Endothelial cell of umbilical vein (primary cell): ENCODE data around the gene CCPG1. TPM values are rescaled to one million over a fixed set of nuclear protein-coding genes. Genes with fewer than 3 reads are reported as not detected.

ENCODE experiments used
- BruUV-seq: library from RNA; stranded (reverse); fragments of 400-500 nt; replicated peaks from 2 replicates; lab custom pipeline; 2021; lab: Mats Ljungman, UMichigan
- CTCF ChIA-PET: fragments of 300-600, 350-600 bp; sonication (Branson Sonifier 250); formaldehyde crosslinking; loops from one replicate; lab custom pipeline; 2021; ENCODE audit warnings: antibody characterized with exemption, inconsistent platforms; lab: Charles Lee
- POLR2A ChIA-PET: fragments of 300-600, 350-600 bp; sonication (Branson Sonifier 250); formaldehyde crosslinking; loops from one replicate; lab custom pipeline; 2021; ENCODE audit warnings: antibody characterized with exemption, inconsistent platforms; lab: Charles Lee
- DNase-seq: peaks from one replicate; pipeline ENCODE4 v3.0.0-alpha.2; 2011; ENCODE audit warnings: low read depth, low spot score
- FAIRE-seq: peaks from 2 replicates; lab custom pipeline; 2011; peaks lifted over from hg19 to GRCh38; lab: Jason Lieb, UNC
- H2AFZ ChIP-seq: 2 replicates; pipeline ENCODE4 v1.6.0; 2012; ENCODE audit warnings: low read depth, low read length, control low read depth, inconsistent platforms
- H3K27ac ChIP-seq: 2 replicates; pipeline ENCODE4 v1.5.1; 2011; ENCODE audit warnings: low read depth, mild to moderate bottlenecking, control low read depth, low read length, moderate library complexity; ENCODE audit not compliant: insufficient read depth
- H3K27me3 ChIP-seq, 2 experiments: 2 replicates each; pipeline versions ENCODE4 v1.6.0 to v1.6.1; 2011; ENCODE audit warnings: low read length in 2 of 2, mixed read lengths in 1 of 2; ENCODE audit not compliant: control insufficient read depth in 2 of 2, insufficient read depth in 2 of 2
- H3K36me3 ChIP-seq, 2 experiments: 2 replicates in 1 of 2; 3 replicates in 1 of 2; pipeline ENCODE4 v1.5.1; 2011; ENCODE audit warnings: low read length in 2 of 2, mild to moderate bottlenecking in 1 of 2, moderate library complexity in 1 of 2; ENCODE audit not compliant: control insufficient read depth in 2 of 2, insufficient read depth in 2 of 2; ENCODE audit errors: extremely low read depth in 1 of 2
- H3K4me1 ChIP-seq: 3 replicates; pipeline ENCODE4 v1.5.1; 2011; ENCODE audit warnings: mild to moderate bottlenecking, low read length; ENCODE audit not compliant: control insufficient read depth, insufficient read depth; ENCODE audit errors: extremely low read depth
- H3K4me2 ChIP-seq: 2 replicates; pipeline ENCODE4 v1.6.1; 2011; ENCODE audit warnings: low read length, control low read depth, mixed read lengths; ENCODE audit not compliant: insufficient read depth
- H3K4me3 ChIP-seq, 3 experiments: fragments of 200-600 bp in 1 of 3; sonication (generic), shearing (Covaris generic) in 1 of 3; replicated peaks in 1 of 3; 2 replicates each; pipeline ENCODE4 v1.5.1; 2011 to 2016; ENCODE audit warnings: control low read depth in 3 of 3, low read length in 3 of 3, mild to moderate bottlenecking in 2 of 3, inconsistent platforms in 1 of 3, low read depth in 1 of 3, moderate library complexity in 1 of 3; ENCODE audit not compliant: insufficient read depth in 1 of 3
- H3K79me2 ChIP-seq: 2 replicates; pipeline ENCODE4 v1.6.0; 2012; ENCODE audit warnings: low read length, inconsistent platforms; ENCODE audit not compliant: control insufficient read depth, insufficient read depth
- H3K9ac ChIP-seq: replicated peaks from 2 replicates; pipeline ENCODE3; 2011; ENCODE audit warnings: low read length, control low read depth; ENCODE audit not compliant: insufficient read depth; ENCODE audit errors: extremely low read depth
- H3K9me1 ChIP-seq: replicated peaks from 3 replicates; pipeline ENCODE4 v1.6.0; 2011; ENCODE audit warnings: mild to moderate bottlenecking, low read length; ENCODE audit not compliant: control insufficient read depth, insufficient read depth; ENCODE audit errors: extremely low read depth
- H3K9me3 ChIP-seq: replicated peaks from 2 replicates; pipeline ENCODE4 v1.5.1; 2012; ENCODE audit warnings: low read length, inconsistent platforms; ENCODE audit not compliant: control insufficient read depth, insufficient read depth
- H4K20me1 ChIP-seq: replicated peaks from 2 replicates; pipeline ENCODE3; 2011; ENCODE audit warnings: mild to moderate bottlenecking, low read length; ENCODE audit not compliant: control insufficient read depth, insufficient read depth; ENCODE audit errors: extremely low read depth
- EZH2 ChIP-seq: IDR thresholded peaks from 2 replicates; pipeline ENCODE4 v1.6.1; 2012; ENCODE audit warnings: borderline replicate concordance, low read depth, mild to moderate bottlenecking, moderate library complexity, low read length, inconsistent platforms; ENCODE audit not compliant: severe bottlenecking
- FOS ChIP-seq: IDR thresholded peaks from 2 replicates; pipeline ENCODE4 v1.6.1; 2011; ENCODE audit warnings: mild to moderate bottlenecking, low read length, moderate library complexity, borderline replicate concordance; ENCODE audit not compliant: insufficient read depth
- GATA2 ChIP-seq: IDR thresholded peaks from 2 replicates; pipeline ENCODE4 v1.7.0; 2011; ENCODE audit warnings: low read depth, mild to moderate bottlenecking, moderate library complexity, mixed read lengths, low read length; ENCODE audit not compliant: insufficient read length, insufficient read depth
- JUN ChIP-seq: IDR thresholded peaks from 2 replicates; pipeline ENCODE4 v1.6.1; 2011; ENCODE audit warnings: borderline replicate concordance, low read depth; ENCODE audit not compliant: insufficient read length, insufficient read depth
- MYC ChIP-seq: IDR thresholded peaks from one replicate; pipeline ENCODE4 v1.6.1; 2011; ENCODE audit warnings: mild to moderate bottlenecking, low read depth, low read length
- POLR2A ChIP-seq: IDR thresholded peaks from 2 replicates; pipeline ENCODE4 v1.6.1; 2012; ENCODE audit warnings: low read depth, mild to moderate bottlenecking, control low read depth, low read length
- POLR2AphosphoS5 ChIP-seq: IDR thresholded peaks from 2 replicates; pipeline ENCODE4 v1.6.1; 2012; ENCODE audit warnings: low read depth, mild to moderate bottlenecking, control low read depth, low read length, moderate library complexity; ENCODE audit not compliant: insufficient read depth
- dilution Hi-C: fragments of 300-500 bp; cut with MboI; formaldehyde crosslinking; loops from one replicate; pipeline ENCODE4 v1.15.0; 2019; ENCODE audit warnings: low sequenced_read_pairs; ENCODE audit not compliant: extremely low pct_ligation_motif_present
- intact Hi-C: fragments of 100-400 bp; cut with micrococcal nuclease; formaldehyde crosslinking; loops from one replicate; pipeline ENCODE4 v1.10.0; 2022
- polyA plus RNA-seq, 4 experiments: library from polyadenylated mRNA; depleted of rRNA in 3 of 4; stranded (reverse) in 3 of 4; unstranded in 1 of 4; fragments of >200 nt; gene quantifications; 2 replicates each; pipeline versions ENCODE4 v1.2.1 to v1.2.3, GENCODE V29; 2011 to 2012; ENCODE audit warnings: missing spikeins in 1 of 4
- total RNA-seq: library from RNA; stranded (reverse); gene quantifications from 2 replicates; pipeline ENCODE4 v1.2.3, GENCODE V29; 2021
- TF ChIP-seq, protein P1 (sequence below): IDR thresholded peaks from 2 replicates; pipeline ENCODE4 v1.6.1; 2011; ENCODE audit not compliant: insufficient read depth, insufficient read length
- TF ChIP-seq, protein P2 (sequence below), 2 donors: IDR thresholded peaks; 1 replicate in 1 of 2; 2 replicates in 1 of 2; pipeline ENCODE4 v1.5.1; 2011; ENCODE audit warnings: low read length in 2 of 2, mild to moderate bottlenecking in 2 of 2, moderate library complexity in 2 of 2, control low read depth in 1 of 2, inconsistent platforms in 1 of 2, low read depth in 1 of 2; ENCODE audit not compliant: insufficient read depth in 1 of 2; ENCODE audit errors: extremely low read depth in 1 of 2

CCPG1 gene
- total and polyA plus RNA-seq, 2 donors (not counting 3 experiments of a cell fraction or from before 2014, with no cell fraction given) = 19.1 to 58.5 TPM

DNA sequence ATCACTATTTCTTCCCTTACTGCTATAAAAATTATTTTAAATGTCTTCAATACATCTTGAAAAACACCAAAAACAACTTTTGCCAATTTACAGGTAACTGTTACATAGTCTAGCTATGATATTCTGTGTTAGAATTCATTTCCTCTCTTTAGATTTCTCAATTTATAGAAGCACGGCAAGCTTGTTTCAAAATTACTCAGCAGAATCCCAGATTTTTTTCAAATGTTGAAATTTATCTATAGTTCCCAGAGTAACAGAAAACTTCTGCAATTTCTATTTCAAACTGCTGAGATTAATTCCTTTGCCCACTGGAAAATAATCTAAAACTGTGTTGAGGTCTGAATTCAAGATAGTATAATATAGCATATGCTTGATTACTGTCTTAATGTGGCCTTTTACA, 41.2 kb downstream of the CCPG1 start:
- intact Hi-C loops = no loop called here
- Histone ChIP-seq H3K9me3 (no peaks in the 10 kb centered on the region), H3K36me3 (peaks cover 2 to 4% of the 10 kb centered on the region in 2 experiments), H3K79me2 (no peaks in the 10 kb centered on the region), H2AFZ (no peak overlapping the region), H3K9ac (no peak overlapping the region), H3K4me2 (no peak overlapping the region), H3K9me1 (no peaks in the 10 kb centered on the region), H4K20me1 (no peaks in the 10 kb centered on the region), H3K4me3 (no peak overlapping the region), H3K27me3 (no peaks in the 10 kb centered on the region), H3K4me1 (no peaks in the 10 kb centered on the region), H3K27ac (no peak overlapping the region)
- FAIRE-seq = no peak
- BruUV-seq = no TSS peak
- dilution Hi-C loops = no loop called here
- ChIA-PET CTCF (interaction anchor here (1.3 kb wide), 1 partner anchor 73 kb away, joined by 9 read pairs; no protein-coding TSS in a partner anchor), POLR2A (no interaction called here)
- no peak for DNase-seq
- no peak for TF ChIP-seq JUN
- TF ChIP-seq, protein P1, sequence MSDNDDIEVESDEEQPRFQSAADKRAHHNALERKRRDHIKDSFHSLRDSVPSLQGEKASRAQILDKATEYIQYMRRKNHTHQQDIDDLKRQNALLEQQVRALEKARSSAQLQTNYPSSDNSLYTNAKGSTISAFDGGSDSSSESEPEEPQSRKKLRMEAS = no peak
- TF ChIP-seq MYC = no peak
- TF ChIP-seq, protein P2, sequence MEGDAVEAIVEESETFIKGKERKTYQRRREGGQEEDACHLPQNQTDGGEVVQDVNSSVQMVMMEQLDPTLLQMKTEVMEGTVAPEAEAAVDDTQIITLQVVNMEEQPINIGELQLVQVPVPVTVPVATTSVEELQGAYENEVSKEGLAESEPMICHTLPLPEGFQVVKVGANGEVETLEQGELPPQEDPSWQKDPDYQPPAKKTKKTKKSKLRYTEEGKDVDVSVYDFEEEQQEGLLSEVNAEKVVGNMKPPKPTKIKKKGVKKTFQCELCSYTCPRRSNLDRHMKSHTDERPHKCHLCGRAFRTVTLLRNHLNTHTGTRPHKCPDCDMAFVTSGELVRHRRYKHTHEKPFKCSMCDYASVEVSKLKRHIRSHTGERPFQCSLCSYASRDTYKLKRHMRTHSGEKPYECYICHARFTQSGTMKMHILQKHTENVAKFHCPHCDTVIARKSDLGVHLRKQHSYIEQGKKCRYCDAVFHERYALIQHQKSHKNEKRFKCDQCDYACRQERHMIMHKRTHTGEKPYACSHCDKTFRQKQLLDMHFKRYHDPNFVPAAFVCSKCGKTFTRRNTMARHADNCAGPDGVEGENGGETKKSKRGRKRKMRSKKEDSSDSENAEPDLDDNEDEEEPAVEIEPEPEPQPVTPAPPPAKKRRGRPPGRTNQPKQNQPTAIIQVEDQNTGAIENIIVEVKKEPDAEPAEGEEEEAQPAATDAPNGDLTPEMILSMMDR (IDR thresholded peaks at IDR 0.05; ENCODE audit: extremely low read depth in 1 of 2, insufficient read depth in 1 of 2, low read depth in 1 of 2, low read length in 2 of 2) = no peak
- TF ChIP-seq EZH2 = no peak
- TF ChIP-seq POLR2AphosphoS5 = no peak
- no peak for TF ChIP-seq FOS
- TF ChIP-seq GATA2 = no peak
- TF ChIP-seq POLR2A = no peak
